NCI-H460 (cell line): ENCODE results near the gene PCNX1. TPM values are rescaled to one million over a fixed set of nuclear protein-coding genes. Genes with fewer than 3 reads are reported as not detected.
"Not testable (repeated sequence)": the region's sequence is repeated elsewhere in the genome, so short reads cannot be mapped to it uniquely, and the experiment has no call there.

Experiments
- DNase-seq: peaks from one replicate; pipeline ENCODE4 v3.0.0-alpha.2; 2016; ENCODE audit warnings: low read depth; ENCODE audit errors: extremely low read depth
- total RNA-seq: library from RNA; depleted of rRNA; stranded (reverse); fragments of >200 nt; shearing (Covaris generic); gene quantifications from 2 replicates; pipeline ENCODE4 v1.2.3, GENCODE V29; 2014

PCNX1 gene
- total RNA-seq, 1 experiment from 2014 or later: 32.6 TPM

GRCh38 chr14:71004481-71004880 is 97.2 kb downstream of the PCNX1 start:
- no peak for DNase-seq

GRCh38 chr14:71005076-71005475 is 97.8 kb downstream of the PCNX1 start:
- DNase-seq: no peak

- no peak for DNase-seq
These were observed 98.9 kb downstream of the PCNX1 start for GRCh38 chr14:71006200-71006563.

GRCh38 chr14:71011479-71011878 is 104.2 kb downstream of the PCNX1 start:
- no peak for DNase-seq

GRCh38 chr14:71012888-71013287 is 105.6 kb downstream of the PCNX1 start:
- DNase-seq: no peak

- DNase-seq: no peak
These were observed 106.4 kb downstream of the PCNX1 start for GRCh38 chr14:71013551-71014192.

- not testable (repeated sequence) for DNase-seq
These were observed 112.7 kb downstream of the PCNX1 start for GRCh38 chr14:71019917-71020316.

- no peak for DNase-seq
These were observed 114.2 kb downstream of the PCNX1 start for GRCh38 chr14:71021347-71022011.

GRCh38 chr14:71022012-71022869 is 115.0 kb downstream of the PCNX1 start:
- no peak for DNase-seq

GRCh38 chr14:71022939-71023338 is 115.7 kb downstream of the PCNX1 start:
- DNase-seq: no peak

GRCh38 chr14:71029236-71029781 is 122.0 kb downstream of the PCNX1 start:
- DNase-seq: no peak

GRCh38 chr14:71031000-71031399 is 123.7 kb downstream of the PCNX1 start:
- DNase-seq: no peak

- DNase-seq: no peak
These were observed 129.2 kb downstream of the PCNX1 start for GRCh38 chr14:71036433-71036832.

GRCh38 chr14:71048393-71048792 is 141.1 kb downstream of the PCNX1 start:
- DNase-seq: no peak

GRCh38 chr14:71049435-71050133 is 142.3 kb downstream of the PCNX1 start:
- DNase-seq: no peak

- no peak for DNase-seq
These were observed 143.1 kb downstream of the PCNX1 start for GRCh38 chr14:71050227-71050823.

- no peak for DNase-seq
These were observed 147.4 kb downstream of the PCNX1 start for GRCh38 chr14:71054706-71055105.

GRCh38 chr14:71056168-71056567 is 148.9 kb downstream of the PCNX1 start:
- DNase-seq: no peak

GRCh38 chr14:71060274-71060673 is 153.0 kb downstream of the PCNX1 start:
- DNase-seq: no peak

- no peak for DNase-seq
These were observed 153.7 kb downstream of the PCNX1 start for GRCh38 chr14:71060825-71061455.
